Measurements from ENCODE around the gene HRC. TPM values are rescaled to one million over a fixed set of nuclear protein-coding genes. Genes with fewer than 3 reads are reported as not detected.

Gene HRC
- polyA plus RNA-seq, 1 experiment: 0.25 TPM

DNA sequence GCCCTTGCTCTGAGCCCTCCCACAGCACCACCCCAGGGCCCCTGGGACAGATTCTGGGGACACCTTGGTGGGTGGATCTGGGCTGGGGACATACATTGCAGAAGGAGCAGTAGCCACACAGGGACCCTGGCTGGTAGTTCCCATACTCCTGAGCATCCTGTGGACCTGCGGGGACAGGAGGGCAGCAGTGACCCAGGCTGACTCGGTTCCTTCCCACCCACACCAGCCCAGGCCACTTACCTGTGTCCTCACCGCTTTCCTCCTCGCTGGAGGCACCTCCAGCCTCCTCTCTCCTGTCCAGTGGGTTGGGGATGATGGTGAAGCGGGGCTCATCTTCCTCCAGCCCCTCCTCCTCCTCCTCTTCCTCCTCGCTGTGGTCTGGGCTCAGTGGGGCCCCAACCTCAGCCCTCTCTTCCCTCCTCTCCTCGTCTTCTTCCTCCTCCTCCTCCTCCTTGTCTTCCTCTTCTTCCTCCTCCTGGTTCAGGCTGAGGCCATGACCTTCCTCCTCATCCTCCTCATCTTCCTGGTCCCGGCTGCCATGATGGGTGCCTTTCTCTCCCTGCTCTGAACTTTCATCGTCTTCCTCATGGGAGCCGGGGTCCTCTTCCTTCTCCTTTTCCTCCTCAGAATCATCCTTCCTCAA, 1.9 kb downstream of the HRC start:
- CTCF ChIA-PET: no interaction called here
- POLR2A ChIA-PET: no interaction called here
- Histone ChIP-seq H3K36me3 (ENCODE audit: control insufficient read depth, insufficient read depth, low read length) (no peaks in the 10 kb centered on the region), H3K27me3 (ENCODE audit: control insufficient read depth, insufficient read depth, low read length) (peaks cover 2% of the 10 kb centered on the region; the same call in 1 of the 2 replicates), H3K4me3 (ENCODE audit: low read depth, low read length) (no peak overlapping the region)
- no peak for DNase-seq (ENCODE audit: low read depth)
- TF ChIP-seq, protein P1, sequence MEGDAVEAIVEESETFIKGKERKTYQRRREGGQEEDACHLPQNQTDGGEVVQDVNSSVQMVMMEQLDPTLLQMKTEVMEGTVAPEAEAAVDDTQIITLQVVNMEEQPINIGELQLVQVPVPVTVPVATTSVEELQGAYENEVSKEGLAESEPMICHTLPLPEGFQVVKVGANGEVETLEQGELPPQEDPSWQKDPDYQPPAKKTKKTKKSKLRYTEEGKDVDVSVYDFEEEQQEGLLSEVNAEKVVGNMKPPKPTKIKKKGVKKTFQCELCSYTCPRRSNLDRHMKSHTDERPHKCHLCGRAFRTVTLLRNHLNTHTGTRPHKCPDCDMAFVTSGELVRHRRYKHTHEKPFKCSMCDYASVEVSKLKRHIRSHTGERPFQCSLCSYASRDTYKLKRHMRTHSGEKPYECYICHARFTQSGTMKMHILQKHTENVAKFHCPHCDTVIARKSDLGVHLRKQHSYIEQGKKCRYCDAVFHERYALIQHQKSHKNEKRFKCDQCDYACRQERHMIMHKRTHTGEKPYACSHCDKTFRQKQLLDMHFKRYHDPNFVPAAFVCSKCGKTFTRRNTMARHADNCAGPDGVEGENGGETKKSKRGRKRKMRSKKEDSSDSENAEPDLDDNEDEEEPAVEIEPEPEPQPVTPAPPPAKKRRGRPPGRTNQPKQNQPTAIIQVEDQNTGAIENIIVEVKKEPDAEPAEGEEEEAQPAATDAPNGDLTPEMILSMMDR (IDR thresholded peaks at IDR 0.05; ENCODE audit: insufficient read depth, low read depth, low read length): no peak

DNA sequence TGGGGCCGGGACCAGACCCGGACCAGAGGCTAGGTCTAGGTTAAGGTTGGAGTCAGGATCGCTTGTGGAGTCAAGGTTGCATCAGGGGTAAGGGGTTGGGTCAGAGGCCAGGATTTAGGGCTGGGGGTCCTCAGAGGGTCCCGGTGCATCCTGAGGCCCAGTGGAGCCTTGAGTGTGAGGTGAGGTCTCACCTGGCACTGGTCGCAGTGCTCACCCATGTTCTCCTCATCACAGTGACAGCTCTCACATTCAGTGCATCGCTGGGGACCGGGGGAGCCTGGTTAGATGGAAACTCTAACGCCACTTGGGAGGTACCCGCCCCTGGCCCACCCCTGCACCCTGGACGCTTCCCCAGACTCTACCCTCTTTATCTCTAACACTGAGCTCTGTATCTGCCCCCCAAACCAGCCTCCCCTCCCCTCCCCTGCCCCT, 3.1 kb downstream of the HRC start:
- TF ChIP-seq, protein P1 (IDR thresholded peaks at IDR 0.05; ENCODE audit: insufficient read depth, low read depth, low read length): no peak
- ChIA-PET POLR2A (no interaction called here), CTCF (interaction anchor here (1.6 to 2.8 kb wide), 2 partner anchors 38 to 47 kb away, joined by 4 to 11 read pairs; partner anchors contain the start of gene LIN7B)
- H3K27me3 ChIP-seq (ENCODE audit: control insufficient read depth, insufficient read depth, low read length): peaks cover 2% of the 10 kb centered on the region; the same call in 1 of the 2 replicates
- H3K36me3 ChIP-seq (ENCODE audit: control insufficient read depth, insufficient read depth, low read length): no peaks in the 10 kb centered on the region
- H3K4me3 ChIP-seq (ENCODE audit: low read depth, low read length): no peak overlapping the region
- DNase-seq (ENCODE audit: low read depth): no peak

DNA sequence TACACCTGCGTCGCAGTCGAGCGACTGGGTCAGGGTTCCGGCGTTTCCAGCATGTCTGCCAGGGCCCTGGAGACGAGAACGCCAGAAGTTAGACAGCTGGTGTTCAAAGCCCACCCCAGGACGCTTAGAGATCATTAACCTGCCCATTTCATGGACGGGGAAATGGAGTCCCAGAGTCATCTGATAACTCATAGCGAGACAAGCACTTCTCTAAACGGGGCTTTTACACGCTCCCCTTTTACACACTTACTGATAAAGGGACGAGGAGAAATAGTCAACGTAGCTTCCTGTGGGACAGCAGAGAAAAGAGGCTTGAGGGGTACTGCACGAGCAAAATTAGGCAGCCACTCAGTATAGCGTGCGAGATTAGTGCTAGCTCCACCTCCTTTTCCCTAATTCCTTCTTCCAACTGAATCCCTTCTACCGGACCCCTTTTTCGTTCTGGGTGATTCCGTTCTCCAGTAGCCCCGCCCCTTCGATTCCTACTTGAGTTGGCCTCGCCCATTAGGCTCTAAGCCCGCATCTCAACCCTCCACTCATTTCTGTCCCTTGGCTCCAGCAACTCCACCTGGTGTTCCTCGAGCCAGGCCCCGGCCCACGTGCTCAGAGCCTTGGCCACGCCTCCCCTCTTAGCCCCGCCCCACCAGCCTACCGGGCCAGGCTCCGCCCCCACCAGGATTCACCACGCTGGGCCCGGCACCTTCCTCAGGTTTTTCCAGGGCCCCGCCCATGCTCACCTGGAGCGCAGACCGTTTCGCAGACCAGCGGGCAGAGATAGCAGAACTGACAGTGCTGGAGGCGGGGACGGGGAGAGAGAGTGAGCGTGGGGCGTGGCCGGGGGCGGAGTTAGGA, 3.7 kb downstream of the HRC start:
- Histone ChIP-seq H3K36me3 (ENCODE audit: control insufficient read depth, insufficient read depth, low read length) (no peaks in the 10 kb centered on the region), H3K4me3 (ENCODE audit: low read depth, low read length) (no peak overlapping the region), H3K27me3 (ENCODE audit: control insufficient read depth, insufficient read depth, low read length) (peaks cover 2% of the 10 kb centered on the region; the same call in 1 of the 2 replicates)
- DNase-seq (ENCODE audit: low read depth): no peak
- TF ChIP-seq, protein P1 (IDR thresholded peaks at IDR 0.05; ENCODE audit: insufficient read depth, low read depth, low read length): no peak
- ChIA-PET CTCF (interaction anchor here (1.1 to 2.8 kb wide), 6 partner anchors 16 to 57 kb away, joined by 3 to 11 read pairs (median 4); partner anchors contain the start of gene LIN7B), POLR2A (interaction anchor here (0.7 kb wide), 1 partner anchor 25 kb away, joined by 5 read pairs; no protein-coding TSS in a partner anchor)

DNA sequence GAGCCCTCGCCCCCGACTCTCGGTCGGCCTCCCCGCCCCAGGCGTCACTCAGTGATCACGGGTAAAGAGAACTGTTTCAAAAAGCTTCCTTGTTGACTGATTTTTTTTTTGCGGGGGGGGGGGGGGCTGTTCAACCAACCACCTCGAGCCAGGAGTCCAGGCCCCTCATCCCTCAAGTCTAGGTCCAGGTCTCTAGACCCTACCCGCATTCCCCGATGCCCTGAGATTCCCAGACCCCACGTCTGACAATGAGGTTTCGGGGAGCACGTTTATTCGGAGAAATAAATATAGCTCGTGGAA, 4.3 kb downstream of the HRC start:
- CTCF ChIA-PET: interaction anchor here (1.1 to 2.8 kb wide), 7 partner anchors 15 to 57 kb away, joined by 3 to 11 read pairs (median 4); partner anchors contain the start of gene LIN7B
- H3K36me3 ChIP-seq (ENCODE audit: control insufficient read depth, insufficient read depth, low read length): no peaks in the 10 kb centered on the region
- peak overlapping the region; percentile 68 for H3K4me3 ChIP-seq (ENCODE audit: low read depth, low read length)
- TF ChIP-seq, protein P1 (IDR thresholded peaks at IDR 0.05; ENCODE audit: insufficient read depth, low read depth, low read length): no peak
- POLR2A ChIA-PET: interaction anchor here (0.7 kb wide), 1 partner anchor 24 kb away, joined by 5 read pairs; no protein-coding TSS in a partner anchor
- DNase-seq (ENCODE audit: low read depth): no peak
- H3K27me3 ChIP-seq (ENCODE audit: control insufficient read depth, insufficient read depth, low read length): peaks cover 2% of the 10 kb centered on the region; the same call in 1 of the 2 replicates

All from BJ (cell line).